ENCODE results near the gene KCND3. TPM values are rescaled to one million over a fixed set of nuclear protein-coding genes. Genes with fewer than 3 reads are reported as not detected.

KCND3 gene
- total RNA-seq, 4 donors from 2014 or later: 0.35 to 4.1 (median 0.90) TPM

GRCh38 chr1:111980686-111981085 lies 8.8 kb downstream of the KCND3 start:
- DNase-seq: no peak
- H3K4me3 ChIP-seq: no peak overlapping the region
- H3K36me3 ChIP-seq: no peaks in the 10 kb centered on the region
- no peaks in the 10 kb centered on the region for H3K27me3 ChIP-seq
- no peaks in the 10 kb centered on the region for H3K9me3 ChIP-seq
- H3K27ac ChIP-seq: no peak overlapping the region
- TF ChIP-seq CTCF (IDR thresholded peaks at IDR 0.05) (no peak), POLR2A (IDR thresholded peaks at IDR 0.05) (no peak)
- no peaks in the 10 kb centered on the region for H3K4me1 ChIP-seq

- Histone ChIP-seq H3K9me3 (no peaks in the 10 kb centered on the region), H3K27ac (no peak overlapping the region), H3K4me1 (no peaks in the 10 kb centered on the region), H3K27me3 (no peaks in the 10 kb centered on the region), H3K36me3 (no peaks in the 10 kb centered on the region), H3K4me3 (no peak overlapping the region)
- TF ChIP-seq POLR2A (IDR thresholded peaks at IDR 0.05): no peak
- no peak for TF ChIP-seq CTCF (IDR thresholded peaks at IDR 0.05)
- DNase-seq: no peak
These were observed 10.8 kb downstream of the KCND3 start for GRCh38 chr1:111978695-111979094.

- DNase-seq: no peak
- no peaks in the 10 kb centered on the region for H3K9me3 ChIP-seq
- H3K27me3 ChIP-seq: no peaks in the 10 kb centered on the region
- H3K36me3 ChIP-seq: no peaks in the 10 kb centered on the region
- H3K27ac ChIP-seq: no peak overlapping the region
- H3K4me3 ChIP-seq: no peak overlapping the region
- no peak for TF ChIP-seq CTCF (IDR thresholded peaks at IDR 0.05)
- TF ChIP-seq POLR2A (IDR thresholded peaks at IDR 0.05): no peak
- no peaks in the 10 kb centered on the region for H3K4me1 ChIP-seq
These were observed 12.1 kb downstream of the KCND3 start for GRCh38 chr1:111977378-111977777.

- no peaks in the 10 kb centered on the region for H3K36me3 ChIP-seq
- H3K4me1 ChIP-seq: no peaks in the 10 kb centered on the region
- no peaks in the 10 kb centered on the region for H3K9me3 ChIP-seq
- H3K4me3 ChIP-seq: no peak overlapping the region
- no peak for TF ChIP-seq CTCF (IDR thresholded peaks at IDR 0.05)
- no peak for TF ChIP-seq POLR2A (IDR thresholded peaks at IDR 0.05)
- H3K27ac ChIP-seq: no peak overlapping the region
- no peaks in the 10 kb centered on the region for H3K27me3 ChIP-seq
- DNase-seq: no peak
These were observed 12.6 kb downstream of the KCND3 start for GRCh38 chr1:111976842-111977241.

- no peak for TF ChIP-seq CTCF (IDR thresholded peaks at IDR 0.05)
- no peak for TF ChIP-seq POLR2A (IDR thresholded peaks at IDR 0.05)
These were observed 13.1 kb downstream of the KCND3 start for GRCh38 chr1:111976332-111976731.

GRCh38 chr1:111973150-111973790 lies 16.2 kb downstream of the KCND3 start:
- Histone ChIP-seq H3K4me1 (no peaks in the 10 kb centered on the region), H3K27ac (no peak overlapping the region), H3K36me3 (no peaks in the 10 kb centered on the region), H3K9me3 (no peaks in the 10 kb centered on the region), H3K4me3 (no peak overlapping the region), H3K27me3 (no peaks in the 10 kb centered on the region)
- TF ChIP-seq CTCF (IDR thresholded peaks at IDR 0.05) (no peak), POLR2A (IDR thresholded peaks at IDR 0.05) (no peak)
- DNase-seq: no peak

More at GRCh38 chr1:111976332-111976731, 13.1 kb downstream of the KCND3 start:
- DNase-seq: no peak
- Histone ChIP-seq H3K9me3 (no peaks in the 10 kb centered on the region), H3K4me1 (no peaks in the 10 kb centered on the region), H3K36me3 (no peaks in the 10 kb centered on the region), H3K4me3 (no peak overlapping the region), H3K27ac (no peak overlapping the region), H3K27me3 (no peaks in the 10 kb centered on the region)

All from Peyer's patch (tissue), 4 donors.